Fibroblast of the aortic adventitia (primary cell): ENCODE data around the gene RFTN1. TPM values are rescaled to one million over a fixed set of nuclear protein-coding genes. Genes with fewer than 3 reads are reported as not detected.

ENCODE experiments used
- DNase-seq: peaks from one replicate; pipeline ENCODE4 v3.0.0-alpha.2; 2010; ENCODE audit warnings: low read depth
- H3K4me3 ChIP-seq: 2 replicates; pipeline ENCODE4 v1.5.1; 2011; ENCODE audit warnings: low read depth, mild to moderate bottlenecking, control low read depth, low read length, moderate library complexity
- total RNA-seq: library from RNA; depleted of rRNA; stranded (reverse); fragments of >200 nt; gene quantifications from 2 replicates; pipeline ENCODE4 v1.2.3, GENCODE V29; 2012; ENCODE audit warnings: low replicate concordance
- TF ChIP-seq, protein P1 (sequence below): IDR thresholded peaks from 2 replicates; pipeline ENCODE4 v1.5.1; 2011; ENCODE audit warnings: mild to moderate bottlenecking, low read length, control low read depth, inconsistent platforms; ENCODE audit not compliant: insufficient read depth

RFTN1 gene
- total RNA-seq, 1 donor, result 54.7 TPM

GRCh38 chr3:16308727-16309126 lies 204.8 kb downstream of the RFTN1 start:
- TF ChIP-seq, protein P1, sequence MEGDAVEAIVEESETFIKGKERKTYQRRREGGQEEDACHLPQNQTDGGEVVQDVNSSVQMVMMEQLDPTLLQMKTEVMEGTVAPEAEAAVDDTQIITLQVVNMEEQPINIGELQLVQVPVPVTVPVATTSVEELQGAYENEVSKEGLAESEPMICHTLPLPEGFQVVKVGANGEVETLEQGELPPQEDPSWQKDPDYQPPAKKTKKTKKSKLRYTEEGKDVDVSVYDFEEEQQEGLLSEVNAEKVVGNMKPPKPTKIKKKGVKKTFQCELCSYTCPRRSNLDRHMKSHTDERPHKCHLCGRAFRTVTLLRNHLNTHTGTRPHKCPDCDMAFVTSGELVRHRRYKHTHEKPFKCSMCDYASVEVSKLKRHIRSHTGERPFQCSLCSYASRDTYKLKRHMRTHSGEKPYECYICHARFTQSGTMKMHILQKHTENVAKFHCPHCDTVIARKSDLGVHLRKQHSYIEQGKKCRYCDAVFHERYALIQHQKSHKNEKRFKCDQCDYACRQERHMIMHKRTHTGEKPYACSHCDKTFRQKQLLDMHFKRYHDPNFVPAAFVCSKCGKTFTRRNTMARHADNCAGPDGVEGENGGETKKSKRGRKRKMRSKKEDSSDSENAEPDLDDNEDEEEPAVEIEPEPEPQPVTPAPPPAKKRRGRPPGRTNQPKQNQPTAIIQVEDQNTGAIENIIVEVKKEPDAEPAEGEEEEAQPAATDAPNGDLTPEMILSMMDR, result no peak
- no peak for DNase-seq

GRCh38 chr3:16307832-16308531 lies 205.5 kb downstream of the RFTN1 start:
- TF ChIP-seq, protein P1, result no peak
- H3K4me3 ChIP-seq, result no peak overlapping the region
- DNase-seq, result no peak

More at GRCh38 chr3:16308727-16309126, 204.8 kb downstream of the RFTN1 start:
- no peak overlapping the region for H3K4me3 ChIP-seq

DNA sequence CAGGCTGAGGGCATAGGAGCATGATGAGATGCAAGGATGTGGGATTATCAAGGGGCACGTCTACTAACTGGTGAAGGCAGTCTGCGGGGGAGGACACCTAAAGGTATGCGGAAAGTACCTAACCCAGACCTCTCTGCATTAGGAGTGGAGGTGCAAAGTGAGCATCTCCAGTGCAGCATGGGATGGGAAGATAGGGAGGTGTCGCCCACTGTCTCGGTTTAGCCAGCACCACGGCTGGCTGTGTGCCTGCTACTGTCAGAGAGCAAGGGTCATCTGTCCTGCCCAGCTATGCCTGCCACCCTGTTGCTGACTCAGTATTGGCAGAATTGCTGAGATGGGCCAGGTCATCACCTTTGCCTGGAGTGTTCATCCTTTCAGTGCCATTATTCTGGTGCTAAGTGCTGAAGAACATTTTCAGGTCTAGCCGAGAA lies 208.4 kb downstream of the RFTN1 start:
- H3K4me3 ChIP-seq, result no peak overlapping the region
- TF ChIP-seq, protein P1, result no peak
- no peak for DNase-seq

- H3K4me3 ChIP-seq, result no peak overlapping the region
- TF ChIP-seq, protein P1, result no peak
These were observed 209.2 kb downstream of the RFTN1 start for GRCh38 chr3:16304061-16305010.

DNA sequence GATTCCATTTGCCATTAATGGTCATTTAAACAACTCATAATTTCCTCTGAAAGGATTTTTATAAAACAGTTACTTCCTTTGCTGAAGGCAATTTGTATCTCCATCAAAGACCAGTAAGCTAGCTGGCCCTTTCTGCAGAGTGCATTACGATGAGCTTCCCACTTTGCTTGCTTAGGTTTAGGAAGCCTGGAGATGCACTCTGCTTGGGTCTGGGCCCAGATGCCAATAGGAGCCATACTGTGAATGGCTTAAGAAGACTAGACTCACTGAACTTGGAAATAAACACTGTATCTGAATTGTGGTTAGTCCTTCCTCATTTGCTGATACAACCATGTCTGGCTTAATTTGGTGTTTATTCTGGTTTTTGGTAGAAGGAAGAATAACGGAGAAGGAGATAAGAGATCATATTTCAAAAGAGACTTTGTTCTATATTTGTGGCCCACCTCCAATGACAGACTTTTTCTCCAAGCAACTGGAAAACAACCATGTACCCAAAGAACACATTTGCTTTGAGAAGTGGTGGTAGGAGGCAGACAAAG lies 210.4 kb downstream of the RFTN1 start:
- H3K4me3 ChIP-seq, result no peak overlapping the region
- no peak for DNase-seq
- TF ChIP-seq, protein P1, result no peak

More at GRCh38 chr3:16304061-16305010, 209.2 kb downstream of the RFTN1 start:
- DNase-seq, result no peak

- TF ChIP-seq, protein P1, result no peak
- no peak for DNase-seq
- no peak overlapping the region for H3K4me3 ChIP-seq
These were observed 211.3 kb downstream of the RFTN1 start for GRCh38 chr3:16302082-16302631.
